ENCODE results near the gene RASGRF2.

RASGRF2 gene

DNA sequence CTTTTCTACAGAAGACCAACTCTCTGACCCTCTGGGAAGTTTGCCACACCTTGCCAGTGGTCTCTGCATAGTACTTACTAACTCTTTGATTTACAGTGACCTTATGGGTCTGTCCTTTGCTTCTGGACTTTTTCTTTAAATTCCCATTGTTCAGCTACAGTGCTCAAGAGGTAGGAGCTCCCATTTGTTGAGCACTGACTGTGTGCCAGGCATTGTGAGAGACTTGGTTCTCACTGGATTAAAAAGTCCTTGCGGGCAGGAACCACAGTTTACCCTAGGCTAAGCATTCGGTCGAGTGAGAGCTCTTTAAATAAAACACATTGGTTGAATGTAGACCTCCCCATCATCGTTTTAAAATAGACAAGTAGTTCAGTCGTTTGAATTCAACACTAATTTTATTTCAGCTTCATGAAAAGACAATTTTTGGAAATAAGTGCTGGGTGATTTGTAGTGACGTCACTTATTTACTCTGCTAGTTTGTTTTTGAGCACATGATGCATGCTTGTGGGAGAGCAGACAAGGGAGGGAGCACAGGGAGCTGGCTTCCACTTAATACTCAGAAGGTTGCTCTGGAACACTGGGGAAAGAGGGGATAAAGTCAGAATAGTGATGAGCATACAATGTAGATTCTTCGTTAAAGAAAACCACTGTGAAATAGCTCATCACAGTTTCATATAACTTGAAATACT, 27.1 kb downstream of the RASGRF2 start:
- TF ChIP-seq TEAD4 (IDR thresholded peaks at IDR 0.05) (no peak), EP300 (IDR thresholded peaks at IDR 0.05; ENCODE audit: borderline replicate concordance) (no peak)

DNA sequence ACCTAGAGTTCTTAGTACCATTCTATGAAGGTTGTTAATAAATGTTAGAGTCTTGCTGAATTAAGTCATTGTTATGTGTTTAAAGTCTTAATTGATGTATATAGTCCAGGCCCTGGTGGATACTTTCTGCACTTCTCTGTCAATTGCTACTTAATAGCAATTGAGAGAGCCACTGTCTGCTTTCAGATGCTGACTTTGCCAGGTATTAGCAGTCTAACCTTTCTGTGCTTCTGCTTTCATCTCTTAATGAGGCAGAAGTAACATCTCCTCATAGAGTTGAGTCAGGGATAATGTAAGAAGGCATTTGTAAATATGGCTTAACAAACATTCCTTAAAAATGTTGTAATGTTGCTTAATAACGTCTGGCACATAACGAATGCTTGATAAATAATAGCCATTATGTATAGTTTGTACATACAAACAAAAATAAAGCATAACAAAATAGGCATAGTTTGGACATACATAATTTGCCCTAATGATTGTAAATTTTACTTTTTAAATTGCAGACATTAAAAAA, 28.3 kb downstream of the RASGRF2 start:
- no peak for TF ChIP-seq YY1 (IDR thresholded peaks at IDR 0.05; ENCODE audit: low read depth)
- no peak for TF ChIP-seq MAX (IDR thresholded peaks at IDR 0.05)
- no peak for TF ChIP-seq CREB1 (IDR thresholded peaks at IDR 0.05; ENCODE audit: low read depth)
- no peak for TF ChIP-seq EGR1 (IDR thresholded peaks at IDR 0.05)
- TF ChIP-seq TEAD4 (IDR thresholded peaks at IDR 0.05) = no peak
- no peak for TF ChIP-seq CEBPB (IDR thresholded peaks at IDR 0.05)
- TF ChIP-seq TAF1 (IDR thresholded peaks at IDR 0.05; ENCODE audit: low read depth) = no peak
- TF ChIP-seq EP300 (IDR thresholded peaks at IDR 0.05; ENCODE audit: borderline replicate concordance) = no peak
- no peak for TF ChIP-seq REST (IDR thresholded peaks at IDR 0.05; ENCODE audit: low read depth)
- no peak for TF ChIP-seq ZBTB7A (IDR thresholded peaks at IDR 0.05; ENCODE audit: low read depth)
- no peak for TF ChIP-seq TCF12 (IDR thresholded peaks at IDR 0.05; ENCODE audit: low read depth)
- no peak for TF ChIP-seq USF1 (IDR thresholded peaks at IDR 0.05)
- no peak for TF ChIP-seq FOXM1 (IDR thresholded peaks at IDR 0.05; ENCODE audit: borderline replicate concordance, low read depth)
- TF ChIP-seq RAD21 (IDR thresholded peaks at IDR 0.05; ENCODE audit: low read depth) = no peak
- TF ChIP-seq NFIC (IDR thresholded peaks at IDR 0.05) = no peak

DNA sequence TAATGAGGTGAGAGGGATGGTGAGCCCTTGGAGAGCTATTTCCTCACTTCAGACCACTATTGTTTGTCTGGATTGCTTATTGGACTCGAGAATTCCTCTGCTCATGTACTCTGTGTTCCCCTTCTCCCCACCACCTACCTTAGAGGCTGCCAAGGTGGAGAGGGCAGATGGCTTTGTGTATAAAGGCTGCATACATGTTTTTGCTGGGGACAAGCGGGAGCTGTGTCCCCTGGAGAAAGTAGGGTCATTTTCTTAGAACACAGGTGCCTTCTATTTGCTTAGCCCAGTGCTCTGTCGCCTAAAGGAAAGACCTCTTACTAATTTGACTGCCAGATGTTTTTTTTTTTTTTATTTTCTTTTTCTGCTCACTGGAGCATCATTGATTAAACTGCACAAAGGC, 29.7 kb downstream of the RASGRF2 start:
- TF ChIP-seq CREB1 (IDR thresholded peaks at IDR 0.05; ENCODE audit: low read depth) (no peak), TCF12 (IDR thresholded peaks at IDR 0.05; ENCODE audit: low read depth) (no peak), NFIC (IDR thresholded peaks at IDR 0.05) (no peak), ZBTB7A (IDR thresholded peaks at IDR 0.05; ENCODE audit: low read depth) (no peak), CEBPB (IDR thresholded peaks at IDR 0.05) (no peak), MAX (IDR thresholded peaks at IDR 0.05) (no peak), YY1 (IDR thresholded peaks at IDR 0.05; ENCODE audit: low read depth) (no peak)

- no peak for TF ChIP-seq REST (IDR thresholded peaks at IDR 0.05; ENCODE audit: low read depth)
- TF ChIP-seq NFIC (IDR thresholded peaks at IDR 0.05) = no peak
- no peak for TF ChIP-seq YY1 (IDR thresholded peaks at IDR 0.05; ENCODE audit: low read depth)
- TF ChIP-seq EGR1 (IDR thresholded peaks at IDR 0.05) = no peak
- no peak for TF ChIP-seq MAX (IDR thresholded peaks at IDR 0.05)
- TF ChIP-seq ZBTB7A (IDR thresholded peaks at IDR 0.05; ENCODE audit: low read depth) = no peak
- TF ChIP-seq FOXM1 (IDR thresholded peaks at IDR 0.05; ENCODE audit: borderline replicate concordance, low read depth) = no peak
- TF ChIP-seq TEAD4 (IDR thresholded peaks at IDR 0.05) = no peak
- no peak for TF ChIP-seq EP300 (IDR thresholded peaks at IDR 0.05; ENCODE audit: borderline replicate concordance)
- TF ChIP-seq USF1 (IDR thresholded peaks at IDR 0.05) = no peak
- TF ChIP-seq CEBPB (IDR thresholded peaks at IDR 0.05) = no peak
- TF ChIP-seq TCF12 (IDR thresholded peaks at IDR 0.05; ENCODE audit: low read depth) = no peak
- no peak for TF ChIP-seq RAD21 (IDR thresholded peaks at IDR 0.05; ENCODE audit: low read depth)
- TF ChIP-seq CREB1 (IDR thresholded peaks at IDR 0.05; ENCODE audit: low read depth) = no peak
- no peak for TF ChIP-seq TAF1 (IDR thresholded peaks at IDR 0.05; ENCODE audit: low read depth)
Measured at GRCh38 chr5:80990527-80990926, 30.4 kb downstream of the RASGRF2 start.

DNA sequence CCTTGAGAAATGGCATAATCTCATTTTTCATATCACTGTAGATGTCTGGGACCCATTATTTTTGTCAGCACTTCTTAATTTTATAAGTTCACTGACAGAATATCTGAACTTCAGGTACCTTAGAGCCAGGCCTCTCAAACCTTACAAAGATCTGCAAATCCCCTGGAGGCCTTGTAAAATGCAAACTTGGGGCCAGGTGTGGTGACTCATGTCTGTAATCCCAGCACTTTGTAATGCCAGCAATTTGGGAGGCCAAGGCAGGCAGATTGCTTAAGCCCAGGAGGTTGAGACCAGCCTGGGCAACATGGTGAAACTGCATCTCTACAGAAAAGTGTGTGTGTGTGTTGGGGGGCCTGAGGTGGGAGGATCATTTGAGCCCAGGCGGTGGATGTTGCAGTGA, 30.8 kb downstream of the RASGRF2 start:
- TF ChIP-seq CREB1 (IDR thresholded peaks at IDR 0.05; ENCODE audit: low read depth) (no peak), USF1 (IDR thresholded peaks at IDR 0.05) (no peak), TEAD4 (IDR thresholded peaks at IDR 0.05) (no peak), NFIC (IDR thresholded peaks at IDR 0.05) (no peak), ZBTB7A (IDR thresholded peaks at IDR 0.05; ENCODE audit: low read depth) (no peak), EGR1 (IDR thresholded peaks at IDR 0.05) (no peak), YY1 (IDR thresholded peaks at IDR 0.05; ENCODE audit: low read depth) (no peak), TCF12 (IDR thresholded peaks at IDR 0.05; ENCODE audit: low read depth) (no peak), MAX (IDR thresholded peaks at IDR 0.05) (no peak), CEBPB (IDR thresholded peaks at IDR 0.05) (no peak), TAF1 (IDR thresholded peaks at IDR 0.05; ENCODE audit: low read depth) (no peak), EP300 (IDR thresholded peaks at IDR 0.05; ENCODE audit: borderline replicate concordance) (no peak), RAD21 (IDR thresholded peaks at IDR 0.05; ENCODE audit: low read depth) (no peak), REST (IDR thresholded peaks at IDR 0.05; ENCODE audit: low read depth) (no peak), FOXM1 (IDR thresholded peaks at IDR 0.05; ENCODE audit: borderline replicate concordance, low read depth) (no peak)

All from Ishikawa (cell line).